Esophagus muscularis mucosa (tissue), 4 donors: ENCODE results near the gene LRFN2.

Experiments used
- CTCF ChIP-seq, 3 experiments: fragments of 200-600 bp in 2 of 3; fragments of 450-650 bp in 1 of 3; sonication (generic) in 2 of 3; IDR thresholded peaks; one replicate each; pipeline ENCODE4 v1.5.1; 2017 to 2019; ENCODE audit warnings: antibody characterized with exemption in 3 of 3, mild to moderate bottlenecking in 2 of 3, moderate library complexity in 1 of 3
- EP300 ChIP-seq: sonication (generic); formaldehyde crosslinking; IDR thresholded peaks from one replicate; pipeline ENCODE4 v1.6.1; 2017; ENCODE audit warnings: antibody characterized with exemption
- POLR2A ChIP-seq: fragments of 450-650 bp; IDR thresholded peaks from one replicate; pipeline ENCODE4 v1.6.1; 2017; ENCODE audit warnings: antibody characterized with exemption, moderate library complexity, mild to moderate bottlenecking, low read depth
- POLR2AphosphoS5 ChIP-seq, 2 donors: sonication (generic); formaldehyde crosslinking; IDR thresholded peaks; one replicate each; pipeline ENCODE4 v1.6.1; 2017; ENCODE audit warnings: antibody characterized with exemption in 2 of 2

GRCh38 chr6:40456390-40457013, 130.7 kb downstream of the LRFN2 start:
- TF ChIP-seq POLR2A = no peak
- no peak for TF ChIP-seq CTCF (IDR thresholded peaks at IDR 0.05)
- TF ChIP-seq POLR2AphosphoS5 (IDR thresholded peaks at IDR 0.05) = no peak
- TF ChIP-seq EP300 = no peak
